GM23248 (cell line): ENCODE results near the gene SLC2A9.

Experiments used
- EZH2 ChIP-seq: fragments of 200-600 bp; sonication (generic); IDR thresholded peaks from 2 replicates; pipeline ENCODE4 v1.6.1; 2018; ENCODE audit warnings: antibody characterized with exemption, mild to moderate bottlenecking; ENCODE audit not compliant: insufficient read depth, poor library complexity, severe bottlenecking
- EZH2phosphoT487 ChIP-seq: fragments of 200-600 bp; sonication (generic); IDR thresholded peaks from 2 replicates; pipeline ENCODE4 v1.6.1; 2018; ENCODE audit warnings: antibody characterized with exemption, moderate library complexity, mild to moderate bottlenecking, low read depth; ENCODE audit not compliant: insufficient read depth

GRCh38 chr4:10028910-10029309, 7.6 kb upstream of the SLC2A9 start:
- TF ChIP-seq EZH2 = no peak
- no peak for TF ChIP-seq EZH2phosphoT487
